Breast epithelium (tissue), 4 donors: ENCODE results near the gene DRC3. TPM values are rescaled to one million over a fixed set of nuclear protein-coding genes. Genes with fewer than 3 reads are reported as not detected.

ENCODE experiments used
- DNase-seq, 2 donors: peaks; one replicate each; pipeline ENCODE4 v3.0.0-alpha.2; 2019; ENCODE audit warnings: low spot score in 2 of 2
- H3K27ac ChIP-seq, 2 donors: fragments of 200-600 bp; sonication (generic) in 1 of 2; one replicate each; pipeline ENCODE4 v1.5.1; 2016 to 2019; ENCODE audit warnings: mild to moderate bottlenecking in 1 of 2
- H3K27me3 ChIP-seq, 2 donors: fragments of 200-600 bp; sonication (generic) in 1 of 2; one replicate each; pipeline versions ENCODE4 v1.5.1 to v1.6.0; 2017 to 2019; ENCODE audit warnings: control low read depth in 1 of 2, mild to moderate bottlenecking in 1 of 2
- H3K36me3 ChIP-seq: fragments of 200-600 bp; one replicate; pipeline ENCODE4 v1.5.1; 2019
- H3K4me1 ChIP-seq, 2 donors: fragments of 200-600 bp; sonication (generic); one replicate each; pipeline ENCODE4 v1.5.1; 2016 to 2019; ENCODE audit warnings: control low read depth in 1 of 2
- H3K4me3 ChIP-seq, 3 donors: fragments of 200-600 bp; sonication (generic); 1 replicate in 2 of 3; 2 replicates in 1 of 3; pipeline ENCODE4 v1.5.1; 2016 to 2019; ENCODE audit warnings: mild to moderate bottlenecking in 3 of 3, moderate library complexity in 2 of 3
- H3K9me3 ChIP-seq, 2 donors: fragments of 200-600 bp; sonication (generic) in 1 of 2; one replicate each; pipeline ENCODE4 v1.5.1; 2016 to 2019; ENCODE audit warnings: control low read depth in 1 of 2
- POLR2A ChIP-seq: fragments of 450-650 bp; IDR thresholded peaks from one replicate; pipeline ENCODE4 v1.6.1; 2016; ENCODE audit warnings: antibody characterized with exemption, mild to moderate bottlenecking, moderate library complexity
- POLR2AphosphoS5 ChIP-seq, 3 donors: sonication (generic); formaldehyde crosslinking; IDR thresholded peaks; one replicate each; pipeline ENCODE4 v1.6.1; 2017; ENCODE audit warnings: antibody characterized with exemption in 3 of 3
- intact Hi-C: fragments of 100-400 bp; cut with DNase I; formaldehyde crosslinking; loops from one replicate; pipeline ENCODE4 v1.15.1; 2023; ENCODE audit warnings: low total_unique reads
- total RNA-seq, 3 donors: library from RNA; depleted of rRNA; stranded (reverse); fragments of >200 nt; gene quantifications; one replicate each; pipeline ENCODE4 v1.1.0, GENCODE V29; 2016
- TF ChIP-seq, protein P1 (sequence below), 3 donors: fragments of 450-650 bp; IDR thresholded peaks; one replicate each; pipeline ENCODE4 v1.5.1; 2016 to 2017; ENCODE audit warnings: antibody characterized with exemption in 3 of 3, mild to moderate bottlenecking in 3 of 3, moderate library complexity in 3 of 3

Gene DRC3
- total RNA-seq, 3 donors from 2014 or later, result 0.96 to 18.0 (median 10.5) TPM

DNA sequence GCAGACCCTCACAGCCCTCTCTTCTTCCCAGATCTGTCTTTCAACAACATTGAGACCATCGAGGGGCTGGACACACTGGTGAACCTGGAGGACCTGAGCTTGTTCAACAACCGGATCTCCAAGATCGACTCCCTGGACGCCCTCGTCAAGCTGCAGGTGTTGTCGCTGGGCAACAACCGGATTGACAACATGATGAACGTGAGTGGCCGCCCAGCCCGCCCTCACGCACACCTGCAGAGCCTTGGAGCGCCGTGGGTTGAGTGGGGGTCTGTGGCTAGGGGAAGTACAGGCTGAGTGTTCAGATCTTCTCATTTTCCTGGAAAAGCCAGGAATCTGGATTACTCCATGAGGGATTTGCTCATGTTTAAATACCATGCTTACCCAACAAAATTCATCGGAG, 15.2 kb downstream of the DRC3 start:
- no peaks in the 10 kb centered on the region for H3K4me1 ChIP-seq
- no peak overlapping the region for H3K4me3 ChIP-seq
- no peaks in the 10 kb centered on the region for H3K27me3 ChIP-seq
- DNase-seq, result no peak
- intact Hi-C loops, result no loop called here
- no peak overlapping the region for H3K27ac ChIP-seq
- no peaks in the 10 kb centered on the region for H3K36me3 ChIP-seq
- TF ChIP-seq, protein P1, sequence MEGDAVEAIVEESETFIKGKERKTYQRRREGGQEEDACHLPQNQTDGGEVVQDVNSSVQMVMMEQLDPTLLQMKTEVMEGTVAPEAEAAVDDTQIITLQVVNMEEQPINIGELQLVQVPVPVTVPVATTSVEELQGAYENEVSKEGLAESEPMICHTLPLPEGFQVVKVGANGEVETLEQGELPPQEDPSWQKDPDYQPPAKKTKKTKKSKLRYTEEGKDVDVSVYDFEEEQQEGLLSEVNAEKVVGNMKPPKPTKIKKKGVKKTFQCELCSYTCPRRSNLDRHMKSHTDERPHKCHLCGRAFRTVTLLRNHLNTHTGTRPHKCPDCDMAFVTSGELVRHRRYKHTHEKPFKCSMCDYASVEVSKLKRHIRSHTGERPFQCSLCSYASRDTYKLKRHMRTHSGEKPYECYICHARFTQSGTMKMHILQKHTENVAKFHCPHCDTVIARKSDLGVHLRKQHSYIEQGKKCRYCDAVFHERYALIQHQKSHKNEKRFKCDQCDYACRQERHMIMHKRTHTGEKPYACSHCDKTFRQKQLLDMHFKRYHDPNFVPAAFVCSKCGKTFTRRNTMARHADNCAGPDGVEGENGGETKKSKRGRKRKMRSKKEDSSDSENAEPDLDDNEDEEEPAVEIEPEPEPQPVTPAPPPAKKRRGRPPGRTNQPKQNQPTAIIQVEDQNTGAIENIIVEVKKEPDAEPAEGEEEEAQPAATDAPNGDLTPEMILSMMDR (IDR thresholded peaks at IDR 0.05), result no peak
- TF ChIP-seq POLR2AphosphoS5 (IDR thresholded peaks at IDR 0.05), result no peak
- no peak for TF ChIP-seq POLR2A
- H3K9me3 ChIP-seq, result no peaks in the 10 kb centered on the region

DNA sequence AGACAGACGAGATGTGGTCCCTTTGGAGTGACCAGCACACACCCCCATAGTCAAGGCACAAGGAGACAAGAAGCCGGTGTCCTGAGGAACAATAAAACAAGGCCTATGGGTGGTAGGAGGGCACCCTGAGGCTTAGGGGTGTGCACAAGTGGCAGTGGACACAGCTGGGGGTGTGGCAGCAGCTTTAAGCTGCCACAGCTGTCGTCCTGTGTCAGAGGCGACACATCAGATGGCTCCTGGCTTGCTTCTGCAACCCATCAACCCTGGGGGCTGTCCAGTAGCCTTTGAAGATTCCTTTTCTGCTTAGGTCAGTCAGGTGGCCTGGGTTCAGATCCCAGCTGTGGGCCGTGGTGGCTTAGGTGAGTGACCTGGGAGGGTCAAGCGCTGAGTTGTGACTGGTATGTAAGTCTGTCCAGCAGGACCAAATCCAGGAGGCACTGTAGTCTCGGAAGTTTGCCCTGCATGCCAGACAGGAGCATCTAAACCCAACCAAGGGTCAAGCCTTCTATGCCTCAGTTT, 15.8 kb downstream of the DRC3 start:
- no peaks in the 10 kb centered on the region for H3K27me3 ChIP-seq

DNA sequence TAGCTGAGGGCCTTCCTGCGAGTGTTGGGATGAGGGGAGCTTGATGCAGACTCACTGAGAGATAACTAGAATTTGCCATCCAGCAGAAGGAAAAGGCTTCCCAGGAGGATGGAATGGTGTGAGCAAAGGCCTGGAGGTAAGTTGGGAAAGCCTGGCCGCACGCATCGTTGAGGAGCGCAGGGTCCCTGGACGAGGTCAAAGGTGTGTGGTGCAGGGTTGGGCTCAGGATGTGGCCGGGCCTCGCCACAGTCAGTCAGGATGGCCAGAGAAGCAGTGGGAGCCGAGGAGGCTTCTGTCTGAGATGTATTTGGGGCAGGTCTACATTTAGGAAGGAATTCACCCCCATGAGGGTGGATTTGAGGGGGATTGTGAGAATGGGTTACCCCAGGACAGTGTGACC, 16.4 kb downstream of the DRC3 start:
- Histone ChIP-seq H3K27ac (no peak overlapping the region), H3K9me3 (no peaks in the 10 kb centered on the region), H3K4me1 (no peaks in the 10 kb centered on the region), H3K4me3 (no peak overlapping the region), H3K27me3 (no peaks in the 10 kb centered on the region), H3K36me3 (no peaks in the 10 kb centered on the region)
- no peak for DNase-seq
- TF ChIP-seq POLR2A, result no peak
- TF ChIP-seq, protein P1 (IDR thresholded peaks at IDR 0.05), result no peak
- no peak for TF ChIP-seq POLR2AphosphoS5 (IDR thresholded peaks at IDR 0.05)
- intact Hi-C loops, result no loop called here

More for the DNA sequence above, 15.8 kb downstream of the DRC3 start:
- intact Hi-C loops, result no loop called here
- TF ChIP-seq POLR2A (no peak), POLR2AphosphoS5 (IDR thresholded peaks at IDR 0.05) (no peak)
- TF ChIP-seq, protein P1 (IDR thresholded peaks at IDR 0.05), result no peak
- H3K27ac ChIP-seq, result no peak overlapping the region
- no peak for DNase-seq
- no peak overlapping the region for H3K4me3 ChIP-seq
- no peaks in the 10 kb centered on the region for H3K36me3 ChIP-seq
- no peaks in the 10 kb centered on the region for H3K4me1 ChIP-seq
- H3K9me3 ChIP-seq, result no peaks in the 10 kb centered on the region

- no peaks in the 10 kb centered on the region for H3K9me3 ChIP-seq
- H3K27ac ChIP-seq, result no peak overlapping the region
- H3K4me1 ChIP-seq, result no peaks in the 10 kb centered on the region
- TF ChIP-seq, protein P1 (IDR thresholded peaks at IDR 0.05), result no peak
- no peak for TF ChIP-seq POLR2A
- no peak for DNase-seq
- intact Hi-C loops, result no loop called here
- no peaks in the 10 kb centered on the region for H3K27me3 ChIP-seq
- H3K36me3 ChIP-seq, result no peaks in the 10 kb centered on the region
- H3K4me3 ChIP-seq, result no peak overlapping the region
These were observed 17.0 kb downstream of the DRC3 start for GRCh38 chr17:17989618-17990017.

GRCh38 chr17:17990282-17990681, 17.6 kb downstream of the DRC3 start:
- no peaks in the 10 kb centered on the region for H3K9me3 ChIP-seq
- DNase-seq, result no peak
- TF ChIP-seq, protein P1 (IDR thresholded peaks at IDR 0.05), result no peak
- TF ChIP-seq POLR2A, result no peak
- TF ChIP-seq POLR2AphosphoS5 (IDR thresholded peaks at IDR 0.05), result no peak
- no peaks in the 10 kb centered on the region for H3K36me3 ChIP-seq
- peak overlapping the region; percentile 2 to 36 for H3K27ac ChIP-seq
- intact Hi-C loops, result no loop called here
- no peaks in the 10 kb centered on the region for H3K4me1 ChIP-seq
- no peak overlapping the region for H3K4me3 ChIP-seq
- H3K27me3 ChIP-seq, result no peaks in the 10 kb centered on the region
